Right atrium auricular region (tissue), 2 donors: ENCODE results near the gene CAPN7. TPM values are rescaled to one million over a fixed set of nuclear protein-coding genes. Genes with fewer than 3 reads are reported as not detected.

ENCODE experiments used
- DNase-seq: peaks from one replicate; pipeline ENCODE4 v3.0.0-alpha.2; 2019; ENCODE audit warnings: low spot score
- H3K27ac ChIP-seq, 2 donors: fragments of 200-600 bp; sonication (generic); 1 replicate in 1 of 2; 2 replicates in 1 of 2; pipeline ENCODE4 v1.5.1; 2016 to 2019
- H3K27me3 ChIP-seq, 2 donors: fragments of 200-600 bp; sonication (generic); one replicate each; pipeline versions ENCODE4 v1.5.1 to v1.6.0; 2017 to 2019
- H3K36me3 ChIP-seq: fragments of 200-600 bp; sonication (generic); one replicate; pipeline ENCODE4 v1.5.1; 2016
- H3K4me1 ChIP-seq, 2 donors: fragments of 200-600 bp; sonication (generic); one replicate each; pipeline versions ENCODE4 v1.5.1 to v1.6.0; 2017 to 2019
- H3K4me3 ChIP-seq, 2 donors: fragments of 200-600 bp; sonication (generic); 1 replicate in 1 of 2; 2 replicates in 1 of 2; pipeline ENCODE4 v1.5.1; 2017 to 2019; ENCODE audit warnings: mild to moderate bottlenecking in 1 of 2, moderate library complexity in 1 of 2
- H3K9me3 ChIP-seq, 2 donors: fragments of 200-600 bp; sonication (generic); one replicate each; pipeline ENCODE4 v1.5.1; 2019
- total RNA-seq, 2 donors: library from RNA; depleted of rRNA; stranded (reverse); fragments of >200 nt; gene quantifications; one replicate each; pipeline ENCODE4 v1.1.0, GENCODE V29; 2016
- TF ChIP-seq, protein P1 (sequence below), 2 donors: fragments of 200-600 bp; sonication (generic); IDR thresholded peaks; one replicate each; pipeline ENCODE4 v1.5.1; 2019; ENCODE audit warnings: antibody characterized with exemption in 2 of 2

The CAPN7 gene
- total RNA-seq, 2 donors from 2014 or later = 21.2 to 21.3 TPM

DNA sequence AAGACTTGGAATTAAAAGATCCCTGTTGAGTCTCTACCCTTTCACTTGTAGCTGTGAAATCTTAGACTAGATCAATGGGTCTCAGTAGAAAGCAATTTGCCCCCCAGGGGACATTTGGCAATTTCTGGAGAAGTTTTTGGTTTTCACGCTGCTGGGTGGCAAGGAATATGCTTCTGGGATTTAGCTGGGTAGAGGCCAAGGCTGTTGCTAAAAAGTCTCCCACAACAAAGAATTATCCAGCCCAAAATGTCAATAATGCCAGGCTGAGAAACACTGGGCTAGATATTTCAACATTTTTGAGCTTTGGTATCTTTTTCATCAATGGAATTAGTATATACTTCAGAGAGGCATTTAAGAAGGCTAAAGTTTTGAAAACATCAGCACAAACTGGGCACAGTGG lies 8.7 kb downstream of the CAPN7 start:
- TF ChIP-seq, protein P1, sequence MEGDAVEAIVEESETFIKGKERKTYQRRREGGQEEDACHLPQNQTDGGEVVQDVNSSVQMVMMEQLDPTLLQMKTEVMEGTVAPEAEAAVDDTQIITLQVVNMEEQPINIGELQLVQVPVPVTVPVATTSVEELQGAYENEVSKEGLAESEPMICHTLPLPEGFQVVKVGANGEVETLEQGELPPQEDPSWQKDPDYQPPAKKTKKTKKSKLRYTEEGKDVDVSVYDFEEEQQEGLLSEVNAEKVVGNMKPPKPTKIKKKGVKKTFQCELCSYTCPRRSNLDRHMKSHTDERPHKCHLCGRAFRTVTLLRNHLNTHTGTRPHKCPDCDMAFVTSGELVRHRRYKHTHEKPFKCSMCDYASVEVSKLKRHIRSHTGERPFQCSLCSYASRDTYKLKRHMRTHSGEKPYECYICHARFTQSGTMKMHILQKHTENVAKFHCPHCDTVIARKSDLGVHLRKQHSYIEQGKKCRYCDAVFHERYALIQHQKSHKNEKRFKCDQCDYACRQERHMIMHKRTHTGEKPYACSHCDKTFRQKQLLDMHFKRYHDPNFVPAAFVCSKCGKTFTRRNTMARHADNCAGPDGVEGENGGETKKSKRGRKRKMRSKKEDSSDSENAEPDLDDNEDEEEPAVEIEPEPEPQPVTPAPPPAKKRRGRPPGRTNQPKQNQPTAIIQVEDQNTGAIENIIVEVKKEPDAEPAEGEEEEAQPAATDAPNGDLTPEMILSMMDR (IDR thresholded peaks at IDR 0.05) = no peak
- H3K4me1 ChIP-seq = peaks cover 0 to 28% of the 10 kb centered on the region in 2 donors

DNA sequence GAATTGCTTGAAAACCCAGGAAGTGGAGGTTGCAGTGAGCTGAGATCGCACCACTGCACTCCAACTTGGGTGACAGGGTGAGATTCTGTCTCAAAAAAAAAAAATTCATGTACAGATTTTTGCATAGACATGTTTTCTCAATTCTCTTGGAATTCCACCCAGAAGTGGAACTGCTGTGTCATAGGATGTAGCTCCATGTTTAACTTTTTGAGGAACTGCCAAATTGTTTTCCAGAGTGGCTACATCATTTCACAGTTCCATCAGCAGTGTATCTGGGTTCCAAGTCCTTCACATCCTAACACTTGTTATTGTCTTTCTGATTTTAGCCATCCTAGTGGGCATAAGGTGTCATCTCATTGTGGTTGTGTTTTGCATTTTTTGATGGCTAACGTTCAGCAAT lies 9.9 kb downstream of the CAPN7 start:
- Histone ChIP-seq H3K9me3 (no peaks in the 10 kb centered on the region), H3K36me3 (peaks cover 69% of the 10 kb centered on the region), H3K27me3 (no peaks in the 10 kb centered on the region), H3K4me1 (peaks cover 0 to 23% of the 10 kb centered on the region in 2 donors), H3K27ac (no peak overlapping the region), H3K4me3 (no peak overlapping the region)
- TF ChIP-seq, protein P1 (IDR thresholded peaks at IDR 0.05) = no peak
- DNase-seq = no peak

More for the DNA sequence above, 8.7 kb downstream of the CAPN7 start:
- Histone ChIP-seq H3K27ac (no peak overlapping the region), H3K27me3 (no peaks in the 10 kb centered on the region), H3K36me3 (peaks cover 58% of the 10 kb centered on the region), H3K4me3 (no peak overlapping the region), H3K9me3 (no peaks in the 10 kb centered on the region)
- no peak for DNase-seq

DNA sequence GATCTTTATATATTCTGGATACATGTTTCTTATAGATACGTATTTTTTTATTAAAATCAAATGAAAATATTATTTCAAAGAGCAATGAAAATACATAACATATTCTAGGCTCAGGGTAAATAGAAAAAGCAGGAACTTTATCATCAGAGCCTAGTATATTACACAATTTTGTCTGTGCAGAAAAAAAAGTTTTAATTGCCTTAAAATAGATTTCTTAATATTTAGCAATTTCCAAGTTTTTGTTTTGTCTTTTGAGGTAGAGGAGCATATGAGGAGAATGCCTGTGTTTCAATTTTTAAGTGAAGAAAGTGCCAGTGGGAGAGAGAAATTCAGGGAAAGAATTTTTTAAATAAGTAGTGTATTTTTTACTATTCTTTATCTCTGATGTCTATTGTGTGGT lies 10.5 kb downstream of the CAPN7 start:
- TF ChIP-seq, protein P1 (IDR thresholded peaks at IDR 0.05) = no peak
- DNase-seq = no peak
- H3K36me3 ChIP-seq = peaks cover 74% of the 10 kb centered on the region

GRCh38 chr3:15217011-15217671 lies 11.1 kb downstream of the CAPN7 start:
- Histone ChIP-seq H3K4me1 (peaks cover 0 to 21% of the 10 kb centered on the region in 2 donors), H3K9me3 (no peaks in the 10 kb centered on the region), H3K4me3 (no peak overlapping the region), H3K27ac (no peak overlapping the region), H3K36me3 (peaks cover 77% of the 10 kb centered on the region), H3K27me3 (no peaks in the 10 kb centered on the region)
- TF ChIP-seq, protein P1 (IDR thresholded peaks at IDR 0.05) = no peak
- DNase-seq = no peak

More for the DNA sequence above, 10.5 kb downstream of the CAPN7 start:
- H3K27me3 ChIP-seq = no peaks in the 10 kb centered on the region
- no peak overlapping the region for H3K4me3 ChIP-seq
- no peaks in the 10 kb centered on the region for H3K9me3 ChIP-seq
- H3K4me1 ChIP-seq = peaks cover 0 to 21% of the 10 kb centered on the region in 2 donors
- H3K27ac ChIP-seq = no peak overlapping the region

DNA sequence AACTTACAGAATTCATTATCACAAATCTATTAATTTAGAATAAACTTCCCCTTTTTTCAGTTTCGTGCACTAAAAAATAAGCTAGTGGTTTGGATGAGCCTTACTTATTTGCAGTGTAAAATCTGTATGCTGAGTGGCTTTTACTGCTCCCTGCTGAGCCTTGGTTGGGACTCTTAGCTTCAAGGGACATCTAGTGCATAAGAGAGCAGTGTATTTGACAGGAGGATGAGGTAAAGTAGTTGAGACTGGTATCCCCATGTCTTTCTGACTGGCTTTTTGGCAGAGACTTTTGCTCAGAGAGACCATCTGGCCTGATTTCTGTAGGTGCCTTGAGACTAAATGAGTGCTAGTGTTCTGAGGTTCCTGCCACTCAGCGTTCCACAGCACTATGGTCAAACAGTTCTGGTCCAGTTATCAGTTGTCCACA lies 11.8 kb downstream of the CAPN7 start:
- peak overlapping the region; percentile 15 to 19 for H3K27ac ChIP-seq
- H3K27me3 ChIP-seq = no peaks in the 10 kb centered on the region
- peaks cover 77% of the 10 kb centered on the region for H3K36me3 ChIP-seq
- no peak for DNase-seq
- no peaks in the 10 kb centered on the region for H3K9me3 ChIP-seq
- H3K4me1 ChIP-seq = peaks cover 0 to 21% of the 10 kb centered on the region in 2 donors
- no peak overlapping the region for H3K4me3 ChIP-seq
- TF ChIP-seq, protein P1 (IDR thresholded peaks at IDR 0.05) = no peak

DNA sequence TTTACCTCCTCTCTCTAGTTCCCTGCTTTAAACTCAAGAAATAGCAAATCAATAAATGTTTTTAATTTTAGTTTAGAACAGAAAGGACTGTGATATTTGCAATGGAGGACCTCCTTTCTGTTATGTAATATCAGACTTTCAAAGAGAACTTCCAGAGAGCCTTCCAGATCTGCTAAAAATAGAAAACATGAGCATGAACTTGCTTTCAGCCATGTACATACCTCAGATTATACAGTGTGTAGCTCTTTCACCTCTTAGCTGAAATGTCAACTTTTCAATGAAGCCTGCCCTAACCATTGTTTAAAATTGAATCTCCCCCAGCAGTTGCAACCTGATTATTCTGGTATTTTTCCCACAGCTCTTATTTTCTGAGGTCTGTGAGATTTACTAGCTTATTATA lies 12.6 kb downstream of the CAPN7 start:
- TF ChIP-seq, protein P1 (IDR thresholded peaks at IDR 0.05) = no peak
- Histone ChIP-seq H3K4me1 (peaks cover 0 to 21% of the 10 kb centered on the region in 2 donors), H3K4me3 (no peak overlapping the region), H3K36me3 (peaks cover 80% of the 10 kb centered on the region), H3K27me3 (no peaks in the 10 kb centered on the region), H3K9me3 (no peaks in the 10 kb centered on the region), H3K27ac (peak overlapping the region in 1 of 2 donors; percentile 15)
- no peak for DNase-seq
